ENCODE measurements around the gene CPNE9. TPM values are rescaled to one million over a fixed set of nuclear protein-coding genes. Genes with fewer than 3 reads are reported as not detected.

Gene CPNE9
- total RNA-seq, 1 donor from 2014 or later: not detected

GRCh38 chr3:9686050-9686550 is 17.5 kb upstream of the CPNE9 start:
- no peaks in the 10 kb centered on the region for H3K79me2 ChIP-seq (ENCODE audit: low read depth)
- H3K27ac Mint-ChIP-seq: no peak overlapping the region

DNA sequence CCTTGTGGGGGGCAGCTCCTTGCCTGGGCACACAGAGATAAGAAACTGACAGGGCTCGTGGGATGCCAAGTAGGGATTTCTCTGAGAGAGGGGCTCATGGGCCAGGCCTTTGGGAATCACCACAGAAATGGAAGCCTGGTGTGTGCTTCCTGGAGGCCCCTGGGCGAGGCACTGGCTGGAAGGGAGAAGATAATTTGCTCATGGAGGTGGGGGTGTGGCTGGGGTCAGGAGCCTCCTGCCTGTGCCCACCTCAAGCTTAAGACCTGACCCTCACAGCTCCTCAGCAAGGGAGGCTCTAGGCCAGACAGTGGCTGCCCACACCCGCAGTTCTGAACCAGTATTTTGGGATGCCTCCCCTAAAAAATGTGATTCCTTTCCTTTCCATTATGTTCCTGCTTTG is 16.9 kb upstream of the CPNE9 start:
- Histone ChIP-seq H3K4me1 (no peaks in the 10 kb centered on the region), H3K9me3 (ENCODE audit: low read depth) (no peaks in the 10 kb centered on the region), H3F3A (ENCODE audit: low read depth) (no peaks in the 10 kb centered on the region), H3K9ac (no peak overlapping the region), H3K4me3 (no peak overlapping the region), H3K36me3 (no peaks in the 10 kb centered on the region), H3K79me2 (ENCODE audit: low read depth) (no peaks in the 10 kb centered on the region), H4K20me1 (ENCODE audit: low read depth) (no peaks in the 10 kb centered on the region), H2AFZ (replicated peaks) (no peak overlapping the region), H3K4me2 (no peak overlapping the region), H3K27me3 (no peaks in the 10 kb centered on the region), H3K27ac (no peak overlapping the region)
- Mint-ChIP-seq H3K9me3 (no peaks in the 10 kb centered on the region), H3K36me3 (peaks cover 17% of the 10 kb centered on the region), H3K4me3 (no peak overlapping the region), H3K27ac (no peak overlapping the region), H3K4me1 (no peaks in the 10 kb centered on the region), H3K27me3 (ENCODE audit: insufficient read depth, low read depth) (peaks cover 2% of the 10 kb centered on the region)
- DNase-seq (ENCODE audit: low spot score): no peak
- TF ChIP-seq EZH2phosphoT487 (IDR thresholded peaks at IDR 0.05) (no peak), CTCF (IDR thresholded peaks at IDR 0.05) (no peak), EZH2 (IDR thresholded peaks at IDR 0.05) (no peak)

More at GRCh38 chr3:9686050-9686550, 17.5 kb upstream of the CPNE9 start:
- no peaks in the 10 kb centered on the region for H3K27me3 ChIP-seq
- no peaks in the 10 kb centered on the region for H3F3A ChIP-seq (ENCODE audit: low read depth)
- Mint-ChIP-seq H3K9me3 (no peaks in the 10 kb centered on the region), H3K4me3 (no peak overlapping the region), H3K27me3 (ENCODE audit: insufficient read depth, low read depth) (peaks cover 2% of the 10 kb centered on the region), H3K4me1 (no peaks in the 10 kb centered on the region), H3K36me3 (peaks cover 17% of the 10 kb centered on the region)
- no peak overlapping the region for H2AFZ ChIP-seq (replicated peaks)
- H3K4me1 ChIP-seq: no peaks in the 10 kb centered on the region
- H3K4me3 ChIP-seq: no peak overlapping the region
- no peaks in the 10 kb centered on the region for H4K20me1 ChIP-seq (ENCODE audit: low read depth)
- no peak overlapping the region for H3K4me2 ChIP-seq
- no peak overlapping the region for H3K27ac ChIP-seq
- H3K9ac ChIP-seq: no peak overlapping the region
- no peak for DNase-seq (ENCODE audit: low spot score)
- TF ChIP-seq CTCF (IDR thresholded peaks at IDR 0.05): no peak
- TF ChIP-seq EZH2 (IDR thresholded peaks at IDR 0.05): no peak
- no peak for TF ChIP-seq EZH2phosphoT487 (IDR thresholded peaks at IDR 0.05)
- H3K36me3 ChIP-seq: no peaks in the 10 kb centered on the region
- H3K9me3 ChIP-seq (ENCODE audit: low read depth): no peaks in the 10 kb centered on the region

DNA sequence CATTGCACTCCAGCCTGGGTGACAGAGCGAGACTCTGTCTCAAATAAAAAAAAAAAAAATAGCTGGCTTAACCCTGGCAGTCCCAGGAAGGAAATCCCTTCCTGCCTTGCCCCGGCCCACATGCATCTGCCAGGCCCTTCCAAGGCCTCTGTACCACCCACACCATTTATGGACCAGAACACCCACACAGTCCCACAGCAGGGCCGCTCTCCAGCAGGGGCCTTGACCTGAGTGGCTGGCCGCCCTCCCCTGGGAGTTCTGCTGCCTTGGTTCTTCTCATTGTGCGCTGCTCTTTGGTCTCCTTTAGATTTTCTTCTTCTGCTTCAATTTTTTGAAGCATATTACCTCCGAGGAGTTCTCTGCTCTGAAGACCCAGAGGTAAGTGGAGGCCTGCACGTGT is 16.1 kb upstream of the CPNE9 start:
- H3K27ac Mint-ChIP-seq: no peak overlapping the region
- H3K4me3 ChIP-seq: no peak overlapping the region
- no peaks in the 10 kb centered on the region for H3K9me3 ChIP-seq (ENCODE audit: low read depth)
- no peaks in the 10 kb centered on the region for H3K4me1 Mint-ChIP-seq
- H2AFZ ChIP-seq (replicated peaks): no peak overlapping the region
- no peaks in the 10 kb centered on the region for H3F3A ChIP-seq (ENCODE audit: low read depth)
- H3K9me3 Mint-ChIP-seq: no peaks in the 10 kb centered on the region
- H3K36me3 ChIP-seq: no peaks in the 10 kb centered on the region
- no peak overlapping the region for H3K4me3 Mint-ChIP-seq
- no peaks in the 10 kb centered on the region for H3K4me1 ChIP-seq
- peaks cover 2% of the 10 kb centered on the region for H3K27me3 Mint-ChIP-seq (ENCODE audit: insufficient read depth, low read depth)
- no peak overlapping the region for H3K4me2 ChIP-seq
- TF ChIP-seq CTCF (IDR thresholded peaks at IDR 0.05) (no peak), EZH2phosphoT487 (IDR thresholded peaks at IDR 0.05) (no peak), EZH2 (IDR thresholded peaks at IDR 0.05) (no peak)
- no peak overlapping the region for H3K9ac ChIP-seq
- H3K79me2 ChIP-seq (ENCODE audit: low read depth): no peaks in the 10 kb centered on the region
- H3K27ac ChIP-seq: no peak overlapping the region
- peaks cover 5% of the 10 kb centered on the region for H4K20me1 ChIP-seq (ENCODE audit: low read depth)
- peaks cover 17% of the 10 kb centered on the region for H3K36me3 Mint-ChIP-seq
- H3K27me3 ChIP-seq: no peaks in the 10 kb centered on the region
- no peak for DNase-seq (ENCODE audit: low spot score)

Data from neural progenitor cell (in vitro differentiated cells).